Measurements from ENCODE around the gene SLC8A3. TPM values are rescaled to one million over a fixed set of nuclear protein-coding genes. Genes with fewer than 3 reads are reported as not detected.

Gene SLC8A3
- total and polyA plus RNA-seq, 9 of the 15 experiments (the other 6 are each of a cell fraction or from before 2014, with no cell fraction given): not detected

DNA sequence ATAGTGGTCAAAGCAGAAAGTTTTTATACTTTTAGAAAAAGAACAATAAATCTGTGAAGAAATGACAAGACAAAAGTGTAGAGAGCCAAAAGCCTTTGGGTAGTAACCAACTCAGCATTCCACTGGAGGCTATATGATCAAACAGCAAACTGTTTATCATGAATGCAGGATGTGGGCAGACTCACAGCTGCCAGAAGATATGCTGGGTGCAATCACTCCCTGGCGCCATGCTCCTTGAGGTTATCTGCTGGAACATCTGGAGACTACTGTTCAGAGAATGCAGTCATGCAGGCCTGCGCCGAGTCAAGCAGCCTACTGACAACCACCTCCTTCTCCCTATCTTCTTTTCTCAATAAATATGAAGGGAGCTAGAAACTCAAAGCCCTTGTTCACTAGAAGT is 49.0 kb upstream of the SLC8A3 start:
- ATAC-seq: peak; percentile 96
- no TSS peak for BruUV-seq (replicated peaks)
- no peaks in the 10 kb centered on the region for H4K20me1 ChIP-seq (replicated peaks; ENCODE audit: control insufficient read depth, insufficient read depth, low read length)
- H3K4me2 ChIP-seq (ENCODE audit: insufficient read depth, low read length): peak overlapping the region; percentile 62
- in situ Hi-C loops (cut with MboI) (no loop called here), intact Hi-C loops (cut with micrococcal nuclease) (loop anchor here (1.0 kb wide), 1 partner anchor 20 kb away; no protein-coding TSS in a partner anchor)
- ChIA-PET POLR2A (no interaction called here), CTCF (ENCODE audit: low intra/inter-chr PET ratio) (no interaction called here)
- 0% methylated on average over 3 of the region's 3 CpGs for WGBS (ENCODE audit: insufficient coverage, low coverage, missing lambda C conversion rate)
- peak overlapping the region; percentile 86 for H3K27ac ChIP-seq (ENCODE audit: extremely low read depth, low read depth, low read length)
- peak; percentile 65 to 92 (median 75) for DNase-seq (ENCODE audit: extremely low read depth in 1 of 4, low spot score in 3 of 4)
- H3K9ac ChIP-seq (ENCODE audit: insufficient read depth in 1 of 2, low read depth in 2 of 2, low read length in 2 of 2): peak overlapping the region in 1 of 2 experiments; percentile 53; a peak in 1 of 4 replicates
- no peak overlapping the region for H3K4me3 ChIP-seq
- no peaks in the 10 kb centered on the region for H3K36me3 ChIP-seq (ENCODE audit: control insufficient read depth, insufficient read depth, low read length)
- no peaks in the 10 kb centered on the region for H3K9me3 ChIP-seq (replicated peaks; ENCODE audit: control insufficient read depth, insufficient read depth, low read depth, low read length)
- H3K79me2 ChIP-seq (ENCODE audit: control insufficient read depth, insufficient read depth, low read length): no peaks in the 10 kb centered on the region
- FAIRE-seq: peak; percentile 100
- peaks cover 9 to 25% of the 10 kb centered on the region in 2 experiments for H3K4me1 ChIP-seq (replicated peaks in 1 of 2; ENCODE audit: control insufficient read depth in 2 of 2, insufficient read depth in 2 of 2, low read length in 2 of 2)
- H3K9me1 ChIP-seq (ENCODE audit: control insufficient read depth, insufficient read depth, low read length): no peaks in the 10 kb centered on the region
- H2AFZ ChIP-seq (ENCODE audit: low read depth, low read length): peak overlapping the region; percentile 83
- H3K27me3 ChIP-seq (ENCODE audit: control insufficient read depth in 2 of 2, insufficient read depth in 2 of 2, low read length in 2 of 2): no peaks in the 10 kb centered on the region
- TF ChIP-seq BRF1 (IDR thresholded peaks at IDR 0.05; ENCODE audit: borderline replicate concordance, extremely low read depth, insufficient read length) (no peak), ZNF124 (CRISPR knock-in tag; IDR thresholded peaks at IDR 0.05) (no peak), ZSCAN29 (IDR thresholded peaks at IDR 0.05) (no peak), COPS2 (conservative IDR thresholded peaks at IDR 0.05) (no peak), JUND (IDR thresholded peaks at IDR 0.05; ENCODE audit: borderline replicate concordance, low read depth, low read length) (peak; percentile 79), JUND (tag; IDR thresholded peaks at IDR 0.05; ENCODE audit: borderline replicate concordance, low read depth, low read length) (peak; percentile 36; the same call in 1 of the 3 replicates), TRIM24 (IDR thresholded peaks at IDR 0.05) (peak; percentile 97), POLR2AphosphoS2 (IDR thresholded peaks at IDR 0.05; ENCODE audit: low read length) (no peak), ZKSCAN3 (CRISPR knock-in tag; IDR thresholded peaks at IDR 0.05) (no peak), ZNF583 (CRISPR knock-in tag; IDR thresholded peaks at IDR 0.05) (no peak), ZBTB1 (CRISPR knock-in tag; IDR thresholded peaks at IDR 0.05; ENCODE audit: borderline replicate concordance, low read depth) (no peak), STAT5A (IDR thresholded peaks at IDR 0.05; ENCODE audit: borderline replicate concordance, low read length) (peak; percentile 92), SPI1 (IDR thresholded peaks at IDR 0.05; ENCODE audit: borderline replicate concordance, low read depth, low read length) (no peak), THRAP3 (IDR thresholded peaks at IDR 0.05; ENCODE audit: borderline replicate concordance) (no peak), SMARCE1 (IDR thresholded peaks at IDR 0.05) (peak; percentile 96), FOXA3 (CRISPR knock-in tag; conservative IDR thresholded peaks at IDR 0.05 in 1 of 2, IDR thresholded peaks at IDR 0.05 in 1 of 2) (no peak), TEAD2 (tag; IDR thresholded peaks at IDR 0.05) (no peak)
- TF ChIP-seq, protein P1, sequence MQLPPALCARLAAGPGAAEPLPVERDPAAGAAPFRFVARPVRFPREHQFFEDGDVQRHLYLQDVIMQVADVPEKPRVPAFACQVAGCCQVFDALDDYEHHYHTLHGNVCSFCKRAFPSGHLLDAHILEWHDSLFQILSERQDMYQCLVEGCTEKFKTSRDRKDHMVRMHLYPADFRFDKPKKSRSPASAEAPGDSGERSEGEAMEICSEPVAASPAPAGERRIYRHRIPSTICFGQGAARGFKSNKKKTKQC (CRISPR knock-in tag; IDR thresholded peaks at IDR 0.05): no peak
- TF ChIP-seq, protein P2, sequence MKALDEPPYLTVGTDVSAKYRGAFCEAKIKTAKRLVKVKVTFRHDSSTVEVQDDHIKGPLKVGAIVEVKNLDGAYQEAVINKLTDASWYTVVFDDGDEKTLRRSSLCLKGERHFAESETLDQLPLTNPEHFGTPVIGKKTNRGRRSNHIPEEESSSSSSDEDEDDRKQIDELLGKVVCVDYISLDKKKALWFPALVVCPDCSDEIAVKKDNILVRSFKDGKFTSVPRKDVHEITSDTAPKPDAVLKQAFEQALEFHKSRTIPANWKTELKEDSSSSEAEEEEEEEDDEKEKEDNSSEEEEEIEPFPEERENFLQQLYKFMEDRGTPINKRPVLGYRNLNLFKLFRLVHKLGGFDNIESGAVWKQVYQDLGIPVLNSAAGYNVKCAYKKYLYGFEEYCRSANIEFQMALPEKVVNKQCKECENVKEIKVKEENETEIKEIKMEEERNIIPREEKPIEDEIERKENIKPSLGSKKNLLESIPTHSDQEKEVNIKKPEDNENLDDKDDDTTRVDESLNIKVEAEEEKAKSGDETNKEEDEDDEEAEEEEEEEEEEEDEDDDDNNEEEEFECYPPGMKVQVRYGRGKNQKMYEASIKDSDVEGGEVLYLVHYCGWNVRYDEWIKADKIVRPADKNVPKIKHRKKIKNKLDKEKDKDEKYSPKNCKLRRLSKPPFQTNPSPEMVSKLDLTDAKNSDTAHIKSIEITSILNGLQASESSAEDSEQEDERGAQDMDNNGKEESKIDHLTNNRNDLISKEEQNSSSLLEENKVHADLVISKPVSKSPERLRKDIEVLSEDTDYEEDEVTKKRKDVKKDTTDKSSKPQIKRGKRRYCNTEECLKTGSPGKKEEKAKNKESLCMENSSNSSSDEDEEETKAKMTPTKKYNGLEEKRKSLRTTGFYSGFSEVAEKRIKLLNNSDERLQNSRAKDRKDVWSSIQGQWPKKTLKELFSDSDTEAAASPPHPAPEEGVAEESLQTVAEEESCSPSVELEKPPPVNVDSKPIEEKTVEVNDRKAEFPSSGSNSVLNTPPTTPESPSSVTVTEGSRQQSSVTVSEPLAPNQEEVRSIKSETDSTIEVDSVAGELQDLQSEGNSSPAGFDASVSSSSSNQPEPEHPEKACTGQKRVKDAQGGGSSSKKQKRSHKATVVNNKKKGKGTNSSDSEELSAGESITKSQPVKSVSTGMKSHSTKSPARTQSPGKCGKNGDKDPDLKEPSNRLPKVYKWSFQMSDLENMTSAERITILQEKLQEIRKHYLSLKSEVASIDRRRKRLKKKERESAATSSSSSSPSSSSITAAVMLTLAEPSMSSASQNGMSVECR (CRISPR knock-in tag; IDR thresholded peaks at IDR 0.05): no peak
- TF ChIP-seq, protein P3, sequence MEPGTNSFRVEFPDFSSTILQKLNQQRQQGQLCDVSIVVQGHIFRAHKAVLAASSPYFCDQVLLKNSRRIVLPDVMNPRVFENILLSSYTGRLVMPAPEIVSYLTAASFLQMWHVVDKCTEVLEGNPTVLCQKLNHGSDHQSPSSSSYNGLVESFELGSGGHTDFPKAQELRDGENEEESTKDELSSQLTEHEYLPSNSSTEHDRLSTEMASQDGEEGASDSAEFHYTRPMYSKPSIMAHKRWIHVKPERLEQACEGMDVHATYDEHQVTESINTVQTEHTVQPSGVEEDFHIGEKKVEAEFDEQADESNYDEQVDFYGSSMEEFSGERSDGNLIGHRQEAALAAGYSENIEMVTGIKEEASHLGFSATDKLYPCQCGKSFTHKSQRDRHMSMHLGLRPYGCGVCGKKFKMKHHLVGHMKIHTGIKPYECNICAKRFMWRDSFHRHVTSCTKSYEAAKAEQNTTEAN (CRISPR knock-in tag; IDR thresholded peaks at IDR 0.05): no peak
